Lung (tissue), 12 donors: ENCODE data around the gene MAGED2. TPM values are rescaled to one million over a fixed set of nuclear protein-coding genes. Genes with fewer than 3 reads are reported as not detected.

Experiments
- ATAC-seq: fragments of 200-7000 bp; cut with Tn5 transposase; one replicate; pipeline ENCODE4 v1.9.1; 2020; ENCODE audit warnings: moderate number of reproducible peaks; ENCODE audit not compliant: insufficient read depth, low FRiP score
- DNase-seq, 3 donors: peaks; one replicate each; pipeline ENCODE4 v3.0.0-alpha.2; 2013 to 2017
- H3K27ac ChIP-seq, 2 donors: one replicate each; pipeline ENCODE4 v1.5.1; 2013; ENCODE audit warnings: mild to moderate bottlenecking in 2 of 2, moderate library complexity in 2 of 2, control low read depth in 1 of 2, inconsistent platforms in 1 of 2, low read depth in 1 of 2, low read length in 1 of 2
- H3K27me3 ChIP-seq, 3 donors: one replicate each; pipeline ENCODE4 v1.5.1; 2013; ENCODE audit warnings: low read length in 2 of 3; ENCODE audit not compliant: control insufficient read depth in 3 of 3, insufficient read depth in 3 of 3
- H3K36me3 ChIP-seq, 4 donors: one replicate each; pipeline ENCODE4 v1.5.1; 2013; ENCODE audit warnings: low read length in 4 of 4, mild to moderate bottlenecking in 1 of 4, moderate library complexity in 1 of 4; ENCODE audit not compliant: control insufficient read depth in 4 of 4, insufficient read depth in 4 of 4
- H3K4me1 ChIP-seq, 5 donors: one replicate each; pipeline ENCODE4 v1.5.1; 2013; ENCODE audit warnings: low read length in 5 of 5, mild to moderate bottlenecking in 2 of 5, moderate library complexity in 1 of 5; ENCODE audit not compliant: control insufficient read depth in 5 of 5, insufficient read depth in 5 of 5
- H3K4me3 ChIP-seq: one replicate; pipeline ENCODE4 v1.5.1; 2013; ENCODE audit warnings: mild to moderate bottlenecking, control low read depth, moderate library complexity
- H3K9ac ChIP-seq, 2 donors: one replicate each; pipeline ENCODE4 v1.5.1; 2013; ENCODE audit warnings: low read length in 2 of 2, control low read depth in 1 of 2; ENCODE audit not compliant: insufficient read depth in 1 of 2
- H3K9me3 ChIP-seq, 4 donors: one replicate each; pipeline ENCODE4 v1.5.1; 2013; ENCODE audit warnings: low read length in 3 of 4, mild to moderate bottlenecking in 1 of 4, moderate library complexity in 1 of 4; ENCODE audit not compliant: control insufficient read depth in 4 of 4, insufficient read depth in 3 of 4
- CTCF ChIP-seq: IDR thresholded peaks from 2 replicates; pipeline ENCODE4 v1.5.1; 2012; ENCODE audit warnings: mild to moderate bottlenecking; ENCODE audit errors: control extremely low read depth, extremely low read depth
- WGBS, 2 donors: extraction: QIAGEN DNeasy Blood & Tissue Kit; methylation state at CpG; one replicate each; pipeline ENCODE4 v1.1.7; 2013; 5-methylcytosine and 5-hydroxymethylcytosine counted together
- polyA plus RNA-seq, 2 donors: library from polyadenylated mRNA; stranded (reverse); fragments of 200-250 nt; gene quantifications; one replicate each; pipeline ENCODE4 v1.2.1, GENCODE V29; 2013
- total RNA-seq, 2 donors: library from RNA; depleted of rRNA in 1 of 2; stranded (reverse); fragments of >200 nt in 1 of 2; gene quantifications; one replicate each; pipeline ENCODE4 v1.2.1, GENCODE V29; 2014 to 2021
- donor health status: control.
- donor health status: control.
- donor health status: Bipolar disorder and iron deficiency.
- donor health status: healthy.
- donor health status: DM: yes; HTN: yes; CAD: no.

Gene MAGED2
- total and polyA plus RNA-seq, 4 donors, result 75.8 to 276 (median 95.0) TPM

GRCh38 chrX:54812306-54812705 lies 4.8 kb downstream of the MAGED2 start:
- WGBS, 2 donors, result 70 to 86% methylated on average over 3 of the region's 3 CpGs
- TF ChIP-seq CTCF, result no peak
- Histone ChIP-seq H3K4me3 (no peak overlapping the region), H3K27ac (no peak overlapping the region), H3K27me3 (no peaks in the 10 kb centered on the region), H3K9me3 (no peaks in the 10 kb centered on the region), H3K4me1 (peaks cover 0 to 12% (median 2%) of the 10 kb centered on the region in 5 donors), H3K36me3 (peaks cover 11 to 54% (median 21%) of the 10 kb centered on the region in 4 donors), H3K9ac (no peak overlapping the region)
- DNase-seq, result no peak
- ATAC-seq, result no peak

GRCh38 chrX:54817220-54817820 lies 9.8 kb downstream of the MAGED2 start:
- ATAC-seq (no peak), DNase-seq (peak in 2 of 3 donors; percentile 34 to 55)
- no peaks in the 10 kb centered on the region for H3K9me3 ChIP-seq
- no peak overlapping the region for H3K4me3 ChIP-seq
- TF ChIP-seq CTCF, result no peak
- H3K36me3 ChIP-seq, result peaks cover 7 to 28% (median 15%) of the 10 kb centered on the region in 4 donors
- H3K27ac ChIP-seq, result no peak overlapping the region
- WGBS, 2 donors, result 64 to 89% methylated on average over 6 to 7 of the region's 7 CpGs
- H3K27me3 ChIP-seq, result no peaks in the 10 kb centered on the region
- H3K9ac ChIP-seq, result no peak overlapping the region
- no peaks in the 10 kb centered on the region for H3K4me1 ChIP-seq

- ATAC-seq (no peak), DNase-seq (no peak)
- Histone ChIP-seq H3K36me3 (peaks cover 7 to 22% (median 9%) of the 10 kb centered on the region in 4 donors), H3K9me3 (no peaks in the 10 kb centered on the region), H3K27me3 (no peaks in the 10 kb centered on the region), H3K27ac (no peak overlapping the region), H3K4me3 (no peak overlapping the region), H3K9ac (no peak overlapping the region), H3K4me1 (no peaks in the 10 kb centered on the region)
- 60 to 77% methylated on average over 4 to 5 of the region's 5 CpGs for WGBS, 2 donors
- TF ChIP-seq CTCF, result no peak
These were observed 10.7 kb downstream of the MAGED2 start for GRCh38 chrX:54818221-54818620.

DNA sequence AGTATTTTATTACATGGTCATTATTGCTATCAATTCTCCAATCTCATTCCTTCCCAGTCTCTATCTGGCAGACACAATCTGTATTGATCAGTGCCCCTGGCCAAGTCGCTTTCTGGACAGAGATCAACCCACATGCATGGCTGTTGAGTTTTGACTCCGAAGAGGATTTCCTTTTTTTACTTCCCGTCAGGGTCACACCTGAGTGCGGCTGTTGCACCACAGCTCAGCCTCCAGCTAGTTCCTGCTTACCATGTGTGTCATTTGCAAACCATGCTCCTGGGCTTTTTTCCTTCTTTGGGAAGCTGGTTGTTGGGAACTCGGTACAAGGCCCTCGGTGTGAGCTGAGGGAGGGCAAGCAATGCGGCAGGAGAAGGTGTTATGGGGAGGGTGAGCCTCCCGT lies 11.7 kb downstream of the MAGED2 start:
- H3K9ac ChIP-seq, result no peak overlapping the region
- WGBS, 2 donors, result 20 to 61% methylated on average over 5 to 8 of the region's 8 CpGs
- no peaks in the 10 kb centered on the region for H3K4me1 ChIP-seq
- H3K9me3 ChIP-seq, result no peaks in the 10 kb centered on the region
- no peak for TF ChIP-seq CTCF
- peaks cover 0 to 13% (median 7%) of the 10 kb centered on the region in 4 donors for H3K36me3 ChIP-seq
- DNase-seq (no peak), ATAC-seq (no peak)
- H3K27me3 ChIP-seq, result no peaks in the 10 kb centered on the region
- H3K27ac ChIP-seq, result no peak overlapping the region
- no peak overlapping the region for H3K4me3 ChIP-seq
